ENCODE measurements around the gene ZNF775.

Gene ZNF775

DNA sequence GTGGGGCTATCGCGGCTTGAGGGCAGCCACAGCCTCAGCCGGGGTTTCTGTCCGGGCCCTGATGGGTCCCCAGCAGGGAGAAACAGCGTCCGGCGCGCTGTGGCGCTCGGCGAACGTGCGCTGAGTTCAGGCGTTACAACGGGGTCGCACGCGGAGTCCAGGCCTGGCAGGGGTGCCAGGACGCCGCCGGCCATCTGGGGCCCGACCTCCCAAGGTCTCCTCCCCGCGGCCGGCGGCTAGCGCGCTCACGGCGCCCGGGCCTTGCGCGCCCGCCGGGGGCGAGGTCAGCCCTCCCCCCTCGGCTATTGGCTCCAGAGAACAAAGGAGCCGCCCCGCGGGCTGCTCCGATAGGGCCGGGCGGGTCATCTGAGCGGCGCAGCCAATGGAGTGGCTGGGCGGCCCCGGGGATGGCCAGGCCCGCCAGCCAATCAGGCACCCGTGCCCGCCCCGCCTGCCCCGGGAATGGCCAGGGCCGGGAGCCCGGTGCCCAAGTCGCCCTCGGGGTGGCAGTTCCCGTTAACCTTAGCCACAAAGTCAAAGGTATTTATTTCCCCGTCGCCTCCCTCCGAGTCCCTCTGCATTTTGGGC lies at the start of gene ZNF775:
Gene ZNF775, plus strand, starts transcription at position 478 of the 588 bp plus-strand sequence. CDS start 9,141 bp downstream, outside the sequence.
- H3K27me3 Mint-ChIP-seq: no peaks in the 10 kb centered on the region
- peak within 1 kb of the TSS; percentile 88 for H3K27ac Mint-ChIP-seq
- intact Hi-C loops (cut with micrococcal nuclease): loop anchor here (1.0 kb wide), 1 partner anchor 10 kb away; no protein-coding TSS in a partner anchor
- peaks cover 28% of the 10 kb centered on the region for H3K36me3 Mint-ChIP-seq (ENCODE audit: low read depth)
- H3K4me3 Mint-ChIP-seq: peak within 1 kb of the TSS; percentile 85
- no peaks in the 10 kb centered on the region for H3K9me3 Mint-ChIP-seq
- peaks cover 79% of the 10 kb centered on the region for H3K4me1 Mint-ChIP-seq (ENCODE audit: low read depth)

DNA sequence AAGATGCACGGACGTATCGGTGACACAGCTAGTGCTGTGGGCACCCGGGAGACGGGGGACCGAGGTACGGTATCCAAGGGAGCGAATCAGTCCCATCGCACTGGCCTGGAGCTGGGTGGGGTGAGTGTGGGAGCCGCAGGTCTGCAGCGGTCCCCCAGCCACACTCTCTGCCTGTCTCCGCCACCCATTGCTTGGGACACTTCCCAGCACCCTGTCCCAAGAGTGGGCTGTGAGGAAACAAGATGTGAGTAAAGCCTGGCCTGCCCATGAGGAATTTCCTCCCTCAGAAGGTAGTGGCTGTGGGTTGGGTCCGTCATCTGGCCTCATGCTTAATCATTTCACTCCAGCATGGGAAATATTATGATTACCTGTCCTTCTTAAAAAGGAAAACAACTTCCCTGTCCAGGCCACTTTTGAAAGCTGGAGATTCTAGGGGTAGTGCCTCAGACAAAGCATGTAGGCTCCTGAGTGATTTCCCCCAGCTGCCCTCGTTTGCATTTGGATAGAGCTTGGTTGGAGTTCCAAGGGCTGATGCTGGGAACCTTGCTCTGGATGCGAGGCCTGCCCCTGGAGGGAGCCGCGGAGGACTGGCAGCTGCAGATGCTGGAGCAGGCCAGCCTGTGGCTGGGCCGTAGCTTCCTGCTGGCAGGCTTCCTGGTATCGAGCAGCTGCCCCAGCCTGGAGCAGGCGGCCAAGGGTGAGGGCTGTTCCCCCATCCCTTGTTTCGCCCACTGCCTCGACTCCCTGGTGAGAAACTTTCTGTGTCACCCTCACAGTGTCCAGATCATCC lies 49.6 kb upstream of the ZNF775 start:
- Mint-ChIP-seq H3K36me3 (ENCODE audit: low read depth) (no peaks in the 10 kb centered on the region), H3K27me3 (peaks cover 5% of the 10 kb centered on the region), H3K4me3 (no peak overlapping the region), H3K27ac (no peak overlapping the region), H3K4me1 (ENCODE audit: low read depth) (peaks cover 27% of the 10 kb centered on the region), H3K9me3 (no peaks in the 10 kb centered on the region)
- intact Hi-C loops (cut with micrococcal nuclease): no loop called here

DNA sequence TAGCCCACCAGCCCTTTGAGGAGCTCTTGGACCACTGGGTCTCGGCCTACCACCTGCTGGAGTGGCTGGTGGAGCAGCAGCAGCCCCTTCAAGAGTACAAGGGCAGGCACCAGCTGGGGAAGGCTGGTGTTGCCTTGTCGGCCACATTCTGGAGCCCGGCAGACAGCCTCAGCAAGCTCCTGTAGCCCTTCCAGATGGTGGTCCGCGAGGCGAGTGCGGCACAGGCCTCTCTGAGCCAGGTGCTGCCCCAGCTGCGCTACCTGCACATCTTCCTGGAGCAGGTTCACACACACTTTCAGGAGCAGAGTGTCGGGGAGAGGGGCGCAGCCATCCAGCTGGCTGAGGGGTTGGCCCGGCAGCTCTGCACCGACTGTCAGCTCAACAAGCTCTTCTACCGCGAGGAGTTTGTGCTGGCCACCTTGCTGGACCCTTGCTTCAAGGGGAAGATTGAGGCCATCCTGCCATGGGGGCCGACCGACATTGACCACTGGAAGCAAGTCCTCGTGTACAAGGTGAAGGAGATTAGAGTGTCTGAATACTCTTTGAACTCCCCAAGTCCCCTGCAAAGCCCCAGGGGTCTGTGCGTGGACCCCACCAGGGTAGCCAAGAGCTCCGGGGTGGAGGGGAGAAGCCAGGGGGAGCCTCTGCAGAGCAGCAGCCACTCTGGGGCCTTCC lies 48.8 kb upstream of the ZNF775 start:
- H3K9me3 Mint-ChIP-seq: no peaks in the 10 kb centered on the region
- H3K36me3 Mint-ChIP-seq (ENCODE audit: low read depth): no peaks in the 10 kb centered on the region
- intact Hi-C loops (cut with micrococcal nuclease): no loop called here
- peaks cover 19% of the 10 kb centered on the region for H3K4me1 Mint-ChIP-seq (ENCODE audit: low read depth)
- H3K27me3 Mint-ChIP-seq: no peaks in the 10 kb centered on the region
- no peak overlapping the region for H3K27ac Mint-ChIP-seq
- H3K4me3 Mint-ChIP-seq: no peak overlapping the region

DNA sequence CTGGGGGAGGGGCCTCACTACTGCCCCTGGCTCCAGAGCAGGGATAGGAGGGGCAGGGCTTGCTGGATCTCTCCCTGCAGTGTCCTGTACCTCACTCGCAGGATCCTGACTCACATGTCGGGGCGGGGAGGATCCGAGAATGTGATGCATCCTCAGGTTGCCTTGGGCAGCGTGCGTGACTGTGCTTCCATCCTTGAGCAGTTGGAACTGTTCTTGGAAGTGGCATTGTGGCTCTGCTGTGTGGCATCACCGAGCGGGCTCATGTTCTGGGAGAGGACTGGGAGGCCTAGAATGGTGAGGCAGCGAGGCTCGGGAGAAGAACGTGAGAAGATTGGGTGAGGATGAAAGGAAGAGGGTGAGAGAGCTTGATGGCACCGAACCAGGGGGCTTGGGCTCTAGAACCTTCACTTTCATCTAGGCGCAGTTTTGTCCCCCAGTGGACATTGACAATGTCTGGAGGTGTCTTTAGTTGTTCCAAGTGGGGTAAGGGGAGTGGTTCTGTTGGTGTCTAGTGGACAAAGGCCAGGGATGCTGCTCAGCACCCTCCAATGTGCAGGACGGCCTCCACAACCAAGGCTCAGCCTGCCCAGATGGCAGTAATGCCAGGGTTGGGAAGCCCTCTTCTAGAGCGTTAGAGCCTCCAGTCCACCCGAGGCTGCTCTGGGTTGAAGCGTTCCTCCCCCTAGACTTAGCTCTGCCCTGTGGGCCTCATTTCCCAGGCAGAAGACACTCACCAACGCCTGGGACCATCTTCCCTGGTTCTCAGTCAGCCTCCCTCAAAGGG lies 46.1 kb upstream of the ZNF775 start:
- Mint-ChIP-seq H3K9me3 (no peaks in the 10 kb centered on the region), H3K4me1 (ENCODE audit: low read depth) (no peaks in the 10 kb centered on the region), H3K27ac (no peak overlapping the region)

DNA sequence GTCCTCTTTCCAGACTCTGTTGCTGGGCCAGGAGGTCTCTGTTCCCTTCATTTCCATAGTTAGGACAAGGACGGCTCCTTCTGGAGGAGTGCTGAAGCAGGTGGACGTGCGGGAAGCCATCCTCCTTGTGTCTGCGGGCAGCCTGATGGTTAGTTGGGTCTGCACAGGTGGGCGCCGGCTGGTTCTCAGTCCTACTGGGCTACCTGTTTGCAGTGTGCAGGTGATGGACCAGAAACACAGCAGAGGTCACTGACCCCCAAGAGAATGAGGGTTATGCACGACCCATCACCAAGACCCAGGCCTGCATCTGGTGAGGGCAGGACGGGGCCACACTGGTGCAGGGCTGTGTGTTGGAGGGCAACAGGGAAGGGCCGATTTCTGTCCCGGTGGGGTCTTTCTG lies 45.5 kb upstream of the ZNF775 start:
- Mint-ChIP-seq H3K9me3 (no peaks in the 10 kb centered on the region), H3K27me3 (peaks cover 6% of the 10 kb centered on the region), H3K4me3 (no peak overlapping the region), H3K4me1 (ENCODE audit: low read depth) (no peaks in the 10 kb centered on the region), H3K27ac (no peak overlapping the region), H3K36me3 (ENCODE audit: low read depth) (no peaks in the 10 kb centered on the region)
- intact Hi-C loops (cut with micrococcal nuclease): no loop called here

More for the DNA sequence above, 46.1 kb upstream of the ZNF775 start:
- H3K4me3 Mint-ChIP-seq: no peak overlapping the region
- intact Hi-C loops (cut with micrococcal nuclease): no loop called here
- peaks cover under 1% of the 10 kb centered on the region for H3K27me3 Mint-ChIP-seq
- H3K36me3 Mint-ChIP-seq (ENCODE audit: low read depth): no peaks in the 10 kb centered on the region

DNA sequence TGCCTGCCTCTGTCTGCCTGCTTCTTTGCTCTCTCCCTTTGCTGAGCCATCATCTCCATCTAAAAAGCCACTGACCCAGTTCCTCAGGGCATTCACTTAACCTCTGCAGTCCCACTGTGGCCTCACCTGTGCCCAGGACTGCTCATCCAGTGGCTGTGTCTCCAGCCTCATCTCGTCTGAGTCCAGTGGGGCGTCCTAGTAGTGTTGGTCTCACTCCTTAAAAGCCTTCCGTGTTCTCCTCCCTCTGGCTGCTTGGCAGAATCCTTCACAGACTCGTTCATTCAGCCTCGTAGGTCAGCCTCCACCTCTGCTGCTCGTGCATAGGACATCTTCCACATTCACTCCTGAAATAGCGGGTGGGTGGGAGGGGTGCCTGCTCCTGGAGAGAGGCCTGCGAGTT lies 45.0 kb upstream of the ZNF775 start:
- intact Hi-C loops (cut with micrococcal nuclease): no loop called here
- Mint-ChIP-seq H3K36me3 (ENCODE audit: low read depth) (no peaks in the 10 kb centered on the region), H3K27me3 (peaks cover 10% of the 10 kb centered on the region), H3K27ac (no peak overlapping the region), H3K4me3 (no peak overlapping the region), H3K9me3 (no peaks in the 10 kb centered on the region), H3K4me1 (ENCODE audit: low read depth) (no peaks in the 10 kb centered on the region)

DNA sequence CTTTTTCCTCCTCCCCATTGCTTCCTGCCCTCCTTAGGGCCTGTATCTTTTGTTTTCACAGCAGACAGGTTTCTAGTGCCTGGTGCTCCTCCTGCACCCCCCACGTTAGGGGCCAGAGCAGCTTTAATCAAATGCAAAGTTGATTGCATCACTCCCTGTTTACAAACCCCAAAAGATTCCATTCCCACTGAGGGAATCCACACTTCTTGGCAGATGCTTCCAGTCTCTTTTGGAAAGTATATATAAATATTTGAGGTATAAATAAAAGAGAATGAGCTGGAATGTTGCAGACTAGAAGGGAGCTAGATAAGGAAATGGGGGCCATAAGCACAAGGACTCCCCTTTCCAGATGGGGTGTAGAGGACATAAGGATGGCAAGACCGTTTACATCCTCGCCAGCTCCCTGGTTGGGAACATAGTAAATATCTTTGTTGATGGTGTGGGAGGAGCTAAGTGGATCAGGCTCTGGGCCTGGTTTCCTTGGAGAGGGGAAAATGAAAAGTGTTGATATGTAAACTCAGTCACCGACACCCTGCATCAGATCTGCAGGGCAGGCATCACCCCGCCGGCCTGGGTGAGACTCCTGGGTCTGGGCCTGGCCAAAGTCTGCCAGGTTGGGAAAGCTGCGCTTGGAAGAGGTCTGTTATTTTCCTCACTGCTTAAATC lies 43.9 kb upstream of the ZNF775 start:
- H3K27me3 Mint-ChIP-seq: peaks cover 22% of the 10 kb centered on the region
- no peaks in the 10 kb centered on the region for H3K36me3 Mint-ChIP-seq (ENCODE audit: low read depth)
- H3K9me3 Mint-ChIP-seq: no peaks in the 10 kb centered on the region
- peaks cover 7% of the 10 kb centered on the region for H3K4me1 Mint-ChIP-seq (ENCODE audit: low read depth)
- intact Hi-C loops (cut with micrococcal nuclease): no loop called here
- no peak overlapping the region for H3K27ac Mint-ChIP-seq
- H3K4me3 Mint-ChIP-seq: no peak overlapping the region

DNA sequence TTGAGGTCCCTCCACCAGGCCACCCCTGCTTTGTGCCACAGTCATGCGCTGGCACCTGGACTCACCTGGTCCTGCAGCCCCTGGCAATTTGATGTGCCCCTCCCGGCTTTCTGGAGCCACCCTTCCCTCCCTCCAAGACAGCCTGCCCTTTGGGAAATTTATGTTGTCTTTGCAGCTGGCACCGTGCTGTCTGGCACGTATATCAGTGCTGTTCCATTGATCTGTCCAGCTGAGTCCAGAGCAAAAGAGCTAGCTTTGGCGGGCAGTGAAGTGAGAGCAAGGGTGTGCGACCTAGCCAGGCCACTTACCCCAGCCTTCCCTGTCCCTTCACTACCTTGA lies 43.4 kb upstream of the ZNF775 start:
- intact Hi-C loops (cut with micrococcal nuclease): no loop called here
- Mint-ChIP-seq H3K9me3 (no peaks in the 10 kb centered on the region), H3K4me3 (no peak overlapping the region), H3K4me1 (ENCODE audit: low read depth) (peaks cover 12% of the 10 kb centered on the region), H3K36me3 (ENCODE audit: low read depth) (no peaks in the 10 kb centered on the region), H3K27me3 (peaks cover 27% of the 10 kb centered on the region), H3K27ac (no peak overlapping the region)

DNA sequence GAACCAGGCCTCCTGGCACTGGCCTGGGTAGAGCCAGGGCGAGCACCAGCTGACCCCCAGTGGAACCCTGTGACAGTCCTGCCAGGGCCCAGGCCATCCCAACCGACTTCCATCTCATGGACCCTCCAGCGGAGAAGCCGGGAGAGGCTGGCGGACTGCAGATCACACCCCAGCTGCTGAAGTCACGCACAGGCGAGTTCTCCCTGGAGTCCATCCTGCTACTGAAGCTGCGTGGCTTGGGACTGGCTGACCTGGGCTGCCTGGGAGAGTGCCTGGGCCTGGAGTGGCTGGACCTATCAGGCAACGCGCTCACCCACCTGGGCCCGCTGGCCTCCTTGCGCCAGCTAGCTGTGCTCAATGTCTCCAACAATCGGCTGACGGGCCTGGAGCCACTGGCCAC lies 42.4 kb upstream of the ZNF775 start:
- peaks cover 18% of the 10 kb centered on the region for H3K4me1 Mint-ChIP-seq (ENCODE audit: low read depth)
- no peaks in the 10 kb centered on the region for H3K9me3 Mint-ChIP-seq
- no peak overlapping the region for H3K4me3 Mint-ChIP-seq
- H3K36me3 Mint-ChIP-seq (ENCODE audit: low read depth): no peaks in the 10 kb centered on the region
- H3K27me3 Mint-ChIP-seq: peaks cover 36% of the 10 kb centered on the region
- H3K27ac Mint-ChIP-seq: no peak overlapping the region
- intact Hi-C loops (cut with micrococcal nuclease): no loop called here

DNA sequence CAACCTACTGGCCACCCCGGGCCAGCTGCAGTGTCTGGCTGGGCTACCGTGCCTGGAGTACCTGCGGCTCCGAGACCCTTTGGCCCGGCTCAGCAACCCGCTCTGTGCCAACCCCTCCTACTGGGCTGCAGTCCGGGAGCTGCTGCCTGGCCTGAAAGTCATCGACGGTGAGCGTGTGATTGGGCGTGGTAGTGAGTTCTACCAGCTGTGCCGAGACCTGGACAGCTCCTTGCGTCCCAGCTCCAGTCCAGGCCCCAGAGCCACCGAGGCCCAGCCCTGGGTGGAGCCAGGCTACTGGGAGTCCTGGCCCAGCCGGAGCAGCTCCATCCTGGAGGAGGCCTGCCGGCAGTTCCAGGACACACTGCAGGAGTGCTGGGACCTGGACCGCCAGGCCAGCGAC lies 42.0 kb upstream of the ZNF775 start:
- H3K4me1 Mint-ChIP-seq (ENCODE audit: low read depth): peaks cover 18% of the 10 kb centered on the region
- H3K9me3 Mint-ChIP-seq: no peaks in the 10 kb centered on the region
- intact Hi-C loops (cut with micrococcal nuclease): no loop called here
- no peaks in the 10 kb centered on the region for H3K36me3 Mint-ChIP-seq (ENCODE audit: low read depth)
- no peak overlapping the region for H3K27ac Mint-ChIP-seq
- peaks cover 40% of the 10 kb centered on the region for H3K27me3 Mint-ChIP-seq
- no peak overlapping the region for H3K4me3 Mint-ChIP-seq

DNA sequence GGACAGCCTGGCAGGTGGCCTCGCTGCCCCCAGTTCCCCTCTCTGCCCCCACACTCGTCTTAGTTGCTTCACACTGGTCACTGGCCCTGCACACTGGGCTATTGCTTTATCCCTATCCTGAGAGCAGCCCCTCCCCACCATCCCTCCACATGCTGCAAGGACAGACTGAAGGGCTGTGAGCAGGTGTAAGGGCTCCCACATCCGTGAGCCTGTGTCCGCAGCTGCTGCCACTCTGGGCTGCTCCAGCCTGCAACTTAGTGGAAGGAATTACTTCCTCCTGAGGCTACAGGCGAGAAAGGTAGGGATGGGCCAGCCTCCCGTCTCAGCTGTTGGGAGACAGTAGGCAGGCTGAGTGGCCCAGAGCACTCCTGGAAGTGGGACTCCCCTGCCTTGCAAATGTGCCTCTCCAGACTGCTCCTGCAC lies 41.5 kb upstream of the ZNF775 start:
- peaks cover 45% of the 10 kb centered on the region for H3K27me3 Mint-ChIP-seq
- H3K36me3 Mint-ChIP-seq (ENCODE audit: low read depth): no peaks in the 10 kb centered on the region
- H3K27ac Mint-ChIP-seq: no peak overlapping the region
- intact Hi-C loops (cut with micrococcal nuclease): no loop called here
- peaks cover 18% of the 10 kb centered on the region for H3K4me1 Mint-ChIP-seq (ENCODE audit: low read depth)
- no peaks in the 10 kb centered on the region for H3K9me3 Mint-ChIP-seq
- H3K4me3 Mint-ChIP-seq: no peak overlapping the region

DNA sequence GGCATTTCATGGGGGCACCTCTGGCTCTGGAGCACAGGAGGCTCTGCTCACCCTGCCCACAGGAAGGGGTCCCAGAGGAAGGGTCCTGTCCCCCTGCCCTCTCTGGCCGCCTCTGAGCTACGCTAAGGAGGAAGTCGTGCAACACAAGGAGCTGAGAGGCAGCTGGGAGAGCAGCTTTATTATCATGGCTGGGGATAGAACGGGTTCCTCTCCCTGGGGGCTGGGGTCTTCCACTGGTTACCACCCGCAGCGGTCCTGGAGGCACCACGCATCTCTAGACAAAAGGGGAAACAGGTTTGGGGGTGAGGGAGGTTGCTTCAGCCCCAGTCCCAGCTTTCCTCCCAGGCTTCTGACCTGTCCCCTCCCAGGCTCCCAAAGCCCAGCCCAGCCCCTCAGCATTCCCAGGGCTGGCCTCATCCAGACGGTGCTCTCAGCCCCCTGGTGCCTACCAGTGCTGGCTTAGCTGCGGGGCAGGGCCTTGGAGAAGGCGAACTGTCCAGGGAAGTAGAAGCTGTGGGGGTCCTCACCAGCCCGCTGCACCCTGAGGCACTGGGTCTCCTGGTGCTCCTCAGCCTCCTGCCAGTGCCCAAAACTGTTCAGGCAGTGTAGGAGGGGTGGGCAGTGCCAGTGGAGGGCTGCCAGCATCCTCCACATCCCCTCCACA lies 40.8 kb upstream of the ZNF775 start:
- no peaks in the 10 kb centered on the region for H3K36me3 Mint-ChIP-seq (ENCODE audit: low read depth)
- H3K9me3 Mint-ChIP-seq: no peaks in the 10 kb centered on the region
- intact Hi-C loops (cut with micrococcal nuclease): no loop called here
- H3K27me3 Mint-ChIP-seq: peaks cover 52% of the 10 kb centered on the region
- peaks cover 18% of the 10 kb centered on the region for H3K4me1 Mint-ChIP-seq (ENCODE audit: low read depth)
- H3K27ac Mint-ChIP-seq: no peak overlapping the region
- no peak overlapping the region for H3K4me3 Mint-ChIP-seq

DNA sequence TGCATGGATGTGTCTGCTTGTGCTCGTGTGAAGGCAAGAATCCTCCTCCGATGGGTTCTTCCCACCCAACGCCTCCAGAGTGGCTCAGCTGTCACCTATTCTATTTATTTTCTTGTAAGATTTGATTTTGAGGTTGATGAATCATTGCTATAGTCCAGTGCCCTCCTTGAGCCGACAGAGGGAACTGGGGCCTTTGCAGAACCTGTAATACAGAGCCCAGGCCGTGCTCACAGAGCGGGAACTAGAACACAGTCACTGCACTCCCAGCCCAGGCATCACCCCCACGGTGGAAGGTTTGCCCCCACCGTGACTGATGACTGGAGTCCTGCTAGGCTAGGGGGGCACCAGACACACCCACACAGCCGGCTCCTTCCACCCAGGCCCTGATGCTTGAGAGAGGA lies 39.7 kb upstream of the ZNF775 start:
- H3K9me3 Mint-ChIP-seq: no peaks in the 10 kb centered on the region
- intact Hi-C loops (cut with micrococcal nuclease): no loop called here
- H3K4me1 Mint-ChIP-seq (ENCODE audit: low read depth): peaks cover 18% of the 10 kb centered on the region
- no peak overlapping the region for H3K4me3 Mint-ChIP-seq
- H3K27ac Mint-ChIP-seq: no peak overlapping the region
- H3K27me3 Mint-ChIP-seq: peaks cover 58% of the 10 kb centered on the region
- no peaks in the 10 kb centered on the region for H3K36me3 Mint-ChIP-seq (ENCODE audit: low read depth)
